Fibroblast of gingiva (primary cell): ENCODE results near the gene ISYNA1.
A peak's percentile ranks its signal among the peaks of the same experiment; 100 is the strongest.

ENCODE experiments used
- DNase-seq: peaks from one replicate; pipeline ENCODE4 v3.0.0-alpha.2; 2011; ENCODE audit warnings: low read depth

Gene ISYNA1

GRCh38 chr19:18467978-18468377 lies 30.0 kb upstream of the ISYNA1 start:
- no peak for DNase-seq

GRCh38 chr19:18466354-18466753 lies 28.4 kb upstream of the ISYNA1 start:
- DNase-seq, result no peak

- DNase-seq, result no peak
Observed at GRCh38 chr19:18465964-18466339, 28.0 kb upstream of the ISYNA1 start.

GRCh38 chr19:18465214-18465963 lies 27.5 kb upstream of the ISYNA1 start:
- DNase-seq, result no peak

- DNase-seq, result peak; percentile 96
Observed at GRCh38 chr19:18464646-18465045, 26.7 kb upstream of the ISYNA1 start.

- DNase-seq, result no peak
Observed at GRCh38 chr19:18461471-18461870, 23.5 kb upstream of the ISYNA1 start.

GRCh38 chr19:18460900-18461299 lies 23.0 kb upstream of the ISYNA1 start:
- no peak for DNase-seq

- DNase-seq, result no peak
Observed at GRCh38 chr19:18457483-18458331, 19.8 kb upstream of the ISYNA1 start.

- peak; percentile 69 for DNase-seq
Observed at GRCh38 chr19:18456974-18457373, 19.0 kb upstream of the ISYNA1 start.

GRCh38 chr19:18456279-18456678 lies 18.3 kb upstream of the ISYNA1 start:
- no peak for DNase-seq

GRCh38 chr19:18453269-18454024 lies 15.5 kb upstream of the ISYNA1 start:
- peak; percentile 86 for DNase-seq

- no peak for DNase-seq
Observed at GRCh38 chr19:18452386-18452785, 14.5 kb upstream of the ISYNA1 start.

GRCh38 chr19:18450931-18451836 lies 13.3 kb upstream of the ISYNA1 start:
- DNase-seq, result peak; percentile 70

- DNase-seq, result no peak
Observed at GRCh38 chr19:18450021-18450930, 12.3 kb upstream of the ISYNA1 start.

- DNase-seq, result no peak
Observed at GRCh38 chr19:18449552-18449951, 11.6 kb upstream of the ISYNA1 start.

GRCh38 chr19:18446811-18447359 lies 9.0 kb upstream of the ISYNA1 start:
- DNase-seq, result no peak

- no peak for DNase-seq
Observed at GRCh38 chr19:18446145-18446810, 8.3 kb upstream of the ISYNA1 start.

- DNase-seq, result no peak
Observed at GRCh38 chr19:18445262-18445948, 7.5 kb upstream of the ISYNA1 start.

- no peak for DNase-seq
Observed at GRCh38 chr19:18444513-18444912, 6.6 kb upstream of the ISYNA1 start.
